Metanephros (tissue), 1 donor: Measurements from ENCODE around the gene BANK1. TPM values are rescaled to one million over a fixed set of nuclear protein-coding genes. Genes with fewer than 3 reads are reported as not detected.

ENCODE experiments used
- total RNA-seq: library from RNA; depleted of rRNA; stranded (reverse); fragments of >200 nt; gene quantifications from one replicate; pipeline ENCODE4 v1.2.3, GENCODE V29; 2014

BANK1 gene, protein sequence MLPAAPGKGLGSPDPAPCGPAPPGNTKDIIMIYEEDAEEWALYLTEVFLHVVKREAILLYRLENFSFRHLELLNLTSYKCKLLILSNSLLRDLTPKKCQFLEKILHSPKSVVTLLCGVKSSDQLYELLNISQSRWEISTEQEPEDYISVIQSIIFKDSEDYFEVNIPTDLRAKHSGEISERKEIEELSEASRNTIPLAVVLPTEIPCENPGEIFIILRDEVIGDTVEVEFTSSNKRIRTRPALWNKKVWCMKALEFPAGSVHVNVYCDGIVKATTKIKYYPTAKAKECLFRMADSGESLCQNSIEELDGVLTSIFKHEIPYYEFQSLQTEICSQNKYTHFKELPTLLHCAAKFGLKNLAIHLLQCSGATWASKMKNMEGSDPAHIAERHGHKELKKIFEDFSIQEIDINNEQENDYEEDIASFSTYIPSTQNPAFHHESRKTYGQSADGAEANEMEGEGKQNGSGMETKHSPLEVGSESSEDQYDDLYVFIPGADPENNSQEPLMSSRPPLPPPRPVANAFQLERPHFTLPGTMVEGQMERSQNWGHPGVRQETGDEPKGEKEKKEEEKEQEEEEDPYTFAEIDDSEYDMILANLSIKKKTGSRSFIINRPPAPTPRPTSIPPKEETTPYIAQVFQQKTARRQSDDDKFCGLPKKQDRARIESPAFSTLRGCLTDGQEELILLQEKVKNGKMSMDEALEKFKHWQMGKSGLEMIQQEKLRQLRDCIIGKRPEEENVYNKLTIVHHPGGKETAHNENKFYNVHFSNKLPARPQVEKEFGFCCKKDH
- total RNA-seq, result 1.9 TPM

DNA sequence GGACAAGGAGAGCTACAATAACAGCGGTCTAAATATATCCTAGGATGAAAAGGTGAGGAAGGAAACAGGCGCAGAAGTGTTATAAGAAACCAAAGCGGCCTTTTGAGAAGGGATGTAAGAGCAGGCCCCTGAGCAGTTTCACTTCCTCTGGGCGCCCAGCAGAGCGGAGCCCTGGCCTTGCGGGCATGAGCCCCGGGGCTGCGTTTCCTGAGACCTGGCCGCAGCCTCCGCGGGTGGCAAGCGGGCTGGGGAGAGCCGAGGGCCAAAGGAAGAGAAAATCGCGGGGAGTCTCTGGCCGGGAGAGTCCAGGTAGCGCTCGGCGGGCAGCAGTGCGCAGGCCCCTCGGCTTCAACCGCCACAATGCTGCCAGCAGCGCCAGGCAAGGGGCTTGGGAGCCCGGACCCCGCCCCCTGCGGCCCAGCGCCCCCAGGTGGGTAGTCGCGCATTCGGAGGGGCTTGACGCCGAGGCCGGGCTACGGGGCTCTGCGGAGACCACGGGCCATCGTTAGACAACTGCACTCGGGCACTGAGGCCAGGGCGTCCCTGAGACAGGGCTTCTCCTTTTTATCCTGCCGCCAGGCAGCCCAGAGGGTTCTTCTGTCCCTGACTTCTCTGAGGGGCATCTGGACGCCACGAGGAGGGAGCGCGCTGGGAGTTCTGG lies at the start of gene BANK1:
Gene BANK1, plus strand, starts transcription at position 210 of the 661 bp plus-strand sequence. Its CDS starts 151 bp downstream, at position 361.

